RPMI7951 (cell line): ENCODE results near the gene PGAM2. TPM values are rescaled to one million over a fixed set of nuclear protein-coding genes. Genes with fewer than 3 reads are reported as not detected.
A peak's percentile ranks its signal among the peaks of the same experiment; 100 is the strongest.
"Not testable (repeated sequence)": the region's sequence is repeated elsewhere in the genome, so short reads cannot be mapped to it uniquely, and the experiment has no call there.

Experiments
- DNase-seq: peaks from one replicate; pipeline ENCODE4 v3.0.0-alpha.2; 2012; ENCODE audit warnings: low read depth
- total RNA-seq: library from RNA; depleted of rRNA; stranded (reverse); fragments of >200 nt; shearing (Covaris generic); gene quantifications from 2 replicates; pipeline ENCODE4 v1.2.3, GENCODE V29; 2014; rRNA removed

The PGAM2 gene
- total RNA-seq, 1 experiment from 2014 or later = 0.36 TPM

DNA sequence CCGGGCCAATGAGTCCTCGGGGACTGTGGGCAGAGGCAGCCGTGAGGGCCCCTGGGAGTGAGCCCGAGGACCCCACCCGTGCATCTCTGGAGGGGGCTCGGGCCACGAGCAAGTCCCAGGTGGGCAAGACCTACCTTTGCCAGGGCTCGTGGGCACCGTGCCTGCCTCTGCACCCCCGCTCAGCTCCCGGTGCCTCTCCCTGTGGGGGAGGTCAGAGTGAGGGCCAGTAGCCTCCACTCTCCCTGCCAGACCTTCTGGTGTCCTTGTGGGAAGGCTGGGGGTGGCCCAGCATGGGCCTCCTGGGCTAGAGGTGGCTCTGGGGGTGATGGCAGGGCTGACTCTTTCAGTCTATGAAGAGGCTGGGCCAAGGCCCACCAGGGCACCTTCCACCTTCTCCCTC, 35.9 kb downstream of the PGAM2 start:
- DNase-seq = not testable (repeated sequence)

DNA sequence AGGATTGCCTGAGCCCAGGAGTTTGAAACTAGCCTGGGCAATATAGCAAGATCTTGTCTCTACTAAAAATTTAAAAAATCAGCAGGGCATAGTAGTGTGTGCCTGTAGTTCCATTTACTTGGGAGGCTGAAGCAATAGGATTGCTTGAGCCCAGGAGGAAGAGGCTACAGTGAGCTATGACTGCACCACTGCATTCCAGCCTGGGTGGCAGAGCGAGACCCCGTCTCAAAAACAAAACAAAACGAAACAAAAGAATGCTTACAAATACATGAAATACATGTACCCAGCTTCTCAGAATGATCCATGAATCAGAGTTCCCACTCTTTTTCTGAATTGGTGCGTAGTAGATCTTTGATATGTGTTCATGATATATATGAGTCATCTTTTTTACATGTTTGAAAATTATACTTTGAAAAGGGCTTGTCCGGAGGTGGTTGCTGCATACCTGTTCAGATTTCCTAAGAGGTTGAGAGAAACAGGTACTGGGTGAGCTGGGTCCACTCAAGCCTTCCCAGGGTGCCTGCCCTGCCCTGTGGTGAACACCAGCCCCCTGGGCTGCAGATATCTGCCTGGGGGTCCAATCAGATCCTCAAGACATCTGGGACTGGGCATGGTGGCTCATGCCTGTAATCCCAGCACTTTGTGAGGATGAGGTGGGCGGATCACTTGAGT, 42.4 kb downstream of the PGAM2 start:
- not testable (repeated sequence) for DNase-seq

DNA sequence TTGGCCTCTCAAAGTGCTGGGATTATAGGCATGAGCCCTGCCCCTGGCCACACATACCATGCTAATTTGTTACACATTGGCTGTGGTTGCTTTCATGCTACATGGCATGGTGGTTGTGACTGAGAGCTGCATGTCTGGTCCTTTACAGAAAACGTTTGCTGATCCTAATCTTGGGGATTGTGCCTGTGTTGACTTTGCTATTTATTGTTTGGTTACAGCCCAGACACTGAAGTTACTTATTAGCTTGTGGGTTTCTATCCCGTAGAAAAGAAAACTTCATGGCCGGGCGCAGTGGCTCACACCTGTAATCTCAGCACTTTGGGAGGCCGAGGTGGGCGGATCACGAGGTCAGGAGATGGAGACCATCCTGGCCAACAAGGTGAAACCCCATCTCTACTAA, 43.3 kb downstream of the PGAM2 start:
- not testable (repeated sequence) for DNase-seq

DNA sequence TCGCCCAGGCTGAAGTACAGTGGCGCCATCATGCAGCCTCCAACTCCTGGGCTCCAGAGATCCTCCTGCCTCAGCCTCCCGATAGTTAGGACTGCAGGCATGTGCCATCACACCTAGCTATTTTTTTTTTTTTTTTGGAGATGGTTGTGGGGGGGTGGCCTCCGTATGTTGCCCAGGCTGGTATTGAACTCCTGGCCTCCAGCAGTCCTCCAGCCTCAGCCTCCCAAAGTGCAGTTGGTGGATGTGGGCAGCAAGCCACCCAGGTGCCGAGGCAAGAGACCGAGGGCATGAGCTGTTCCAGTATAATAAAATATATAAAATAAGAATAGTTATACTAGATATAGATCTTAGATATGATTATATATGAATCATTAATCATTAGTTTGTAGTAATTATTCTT, 45.5 kb downstream of the PGAM2 start:
- not testable (repeated sequence) for DNase-seq

DNA sequence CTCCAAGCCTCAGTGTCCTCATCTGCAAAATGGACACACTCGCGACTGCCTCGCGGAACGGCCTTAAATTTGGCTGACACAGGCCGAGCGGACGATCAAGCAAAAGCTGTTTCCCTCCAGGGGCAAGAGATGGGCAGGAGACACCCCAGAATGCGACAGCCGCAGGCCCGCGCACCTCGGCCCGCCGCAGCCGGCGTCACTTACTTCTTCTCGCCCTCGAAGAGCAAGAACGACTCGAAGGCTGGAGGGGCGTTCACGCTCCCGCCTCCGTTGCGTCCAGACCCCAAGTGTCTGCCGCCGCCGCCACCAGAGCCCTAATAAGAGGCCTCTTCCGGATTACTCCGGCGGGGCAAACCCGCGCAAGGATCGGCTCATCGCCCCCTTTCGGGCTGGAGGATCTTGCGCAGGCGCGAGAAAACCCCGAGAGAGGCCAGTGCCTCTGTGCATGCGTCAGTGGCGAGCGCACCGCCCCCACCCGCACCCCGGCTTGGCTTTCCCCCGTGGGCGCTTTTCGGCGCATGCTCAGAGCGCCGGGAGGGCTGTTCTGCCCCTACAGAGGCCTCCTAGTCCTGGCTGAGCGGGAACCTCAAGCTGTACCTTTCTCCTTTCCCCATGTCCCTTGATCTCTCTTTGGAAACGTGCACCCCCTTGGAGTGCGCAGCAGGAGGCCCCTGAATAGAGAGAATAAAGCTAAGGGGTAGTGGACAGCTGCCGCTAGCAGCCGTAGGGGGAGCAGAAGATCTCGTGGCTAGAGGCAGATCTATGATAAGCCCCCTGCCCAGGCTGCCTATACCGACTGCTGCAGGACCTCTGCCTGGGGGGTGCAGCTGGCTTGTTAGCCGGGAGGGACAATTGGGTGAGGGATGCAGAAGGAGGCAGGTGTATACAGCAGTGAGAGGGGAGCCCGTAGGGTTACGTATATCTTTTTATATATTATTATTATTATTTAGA, 46.2 kb downstream of the PGAM2 start:
- DNase-seq = peak; percentile 97

DNA sequence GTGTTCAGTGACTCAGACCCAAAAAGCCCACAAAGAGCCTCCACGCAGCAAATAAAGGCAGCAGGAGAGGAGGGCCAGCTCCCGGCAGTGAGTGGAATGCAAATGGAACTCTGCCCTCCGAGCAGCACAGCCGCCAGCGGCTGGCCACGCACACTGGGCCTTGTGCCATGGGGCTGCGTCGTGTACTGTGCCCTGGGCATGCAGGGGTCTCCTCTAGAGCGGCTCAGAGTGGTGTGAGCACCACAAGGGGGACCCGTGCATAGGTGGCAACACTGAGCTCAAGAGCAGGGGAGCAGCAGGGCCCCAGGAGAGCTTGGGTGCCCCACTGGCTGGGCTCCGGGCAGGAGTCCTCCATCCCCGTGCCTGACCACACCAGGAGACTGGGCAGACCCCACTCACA, 50.3 kb downstream of the PGAM2 start:
- DNase-seq = not testable (repeated sequence)

Other genes with a start within 250 kb of the PGAM2 start
- gene MRPS24, start 196.1 kb downstream of the PGAM2 start, total RNA-seq = 190 and 247 TPM in 2 replicates
- 29.4 and 32.8 TPM in 2 replicates for gene URGCP, start 159.0 kb downstream of the PGAM2 start, total RNA-seq
- gene UBE2D4, start 139.1 kb downstream of the PGAM2 start, total RNA-seq = 17.3 and 24.6 TPM in 2 replicates
- gene SPDYE1, start 67.7 kb downstream of the PGAM2 start, total RNA-seq = not detected in 2 replicates
- gene DBNL, start 20.9 kb downstream of the PGAM2 start, total RNA-seq = 123 and 148 TPM in 2 replicates
- 13.1 and 35.0 TPM in 2 replicates for gene POLM, start 17.0 kb upstream of the PGAM2 start, total RNA-seq
- gene AEBP1, start 38.8 kb upstream of the PGAM2 start, total RNA-seq = 73.7 and 79.7 TPM in 2 replicates
- gene POLD2, start 58.0 kb upstream of the PGAM2 start, total RNA-seq = 193 and 210 TPM in 2 replicates
- gene MYL7, start 75.8 kb upstream of the PGAM2 start, total RNA-seq = not detected in 2 replicates
- 2.4 and 2.6 TPM in 2 replicates for gene GCK, start 123.9 kb upstream of the PGAM2 start, total RNA-seq
- gene YKT6, start 135.4 kb upstream of the PGAM2 start, total RNA-seq = 118 and 143 TPM in 2 replicates